CD4-positive, alpha-beta T cell treated with Interferon gamma for 1 hour (primary cell): ENCODE data around the gene TLE4.
A peak's percentile ranks its signal among the peaks of the same experiment; 100 is the strongest.

ENCODE experiments used
- DNase-seq: peaks from one replicate; pipeline ENCODE4 v3.0.0-alpha.2; 2020

Gene TLE4

DNA sequence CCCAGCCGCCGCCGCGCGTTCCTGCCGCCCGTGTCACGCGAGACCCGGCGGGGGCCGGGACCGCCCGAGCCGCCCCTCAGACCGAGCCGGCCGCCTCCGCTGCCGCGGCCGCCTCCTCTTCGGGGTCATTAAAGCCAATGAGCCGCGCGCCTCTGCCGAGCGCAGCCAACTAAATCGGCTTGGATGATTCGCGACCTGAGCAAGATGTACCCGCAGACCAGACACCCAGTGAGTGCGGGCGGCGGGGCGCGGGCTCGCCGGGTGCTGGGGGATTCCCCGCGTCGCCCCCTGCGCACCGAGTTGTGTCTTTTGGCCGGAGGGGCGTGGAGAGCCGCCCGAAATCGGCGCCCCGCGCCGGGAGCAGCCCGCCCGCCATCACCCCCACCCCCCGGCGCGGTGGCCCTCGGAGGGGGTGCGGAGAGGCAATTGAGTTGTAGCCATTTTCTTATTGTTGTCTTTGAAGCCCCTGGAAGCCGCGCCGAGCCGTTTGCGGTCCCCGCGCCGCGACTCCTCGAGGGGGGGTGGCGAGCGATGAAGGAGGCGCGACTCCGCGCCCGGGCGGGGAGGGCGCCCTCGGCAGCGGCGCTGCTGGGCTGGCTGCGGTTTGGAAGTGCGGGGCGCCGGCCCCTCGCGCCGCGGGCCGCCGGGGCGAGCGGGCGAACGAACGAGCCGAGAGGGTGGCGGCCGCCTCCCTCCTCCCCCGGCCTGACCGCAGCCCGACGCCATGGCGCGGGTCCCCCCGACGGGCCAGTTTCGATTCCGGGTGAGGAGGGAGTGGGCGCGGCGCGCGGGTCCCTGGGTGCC is 1.0 kb downstream of the TLE4 start:
- peak; percentile 60 for DNase-seq

DNA sequence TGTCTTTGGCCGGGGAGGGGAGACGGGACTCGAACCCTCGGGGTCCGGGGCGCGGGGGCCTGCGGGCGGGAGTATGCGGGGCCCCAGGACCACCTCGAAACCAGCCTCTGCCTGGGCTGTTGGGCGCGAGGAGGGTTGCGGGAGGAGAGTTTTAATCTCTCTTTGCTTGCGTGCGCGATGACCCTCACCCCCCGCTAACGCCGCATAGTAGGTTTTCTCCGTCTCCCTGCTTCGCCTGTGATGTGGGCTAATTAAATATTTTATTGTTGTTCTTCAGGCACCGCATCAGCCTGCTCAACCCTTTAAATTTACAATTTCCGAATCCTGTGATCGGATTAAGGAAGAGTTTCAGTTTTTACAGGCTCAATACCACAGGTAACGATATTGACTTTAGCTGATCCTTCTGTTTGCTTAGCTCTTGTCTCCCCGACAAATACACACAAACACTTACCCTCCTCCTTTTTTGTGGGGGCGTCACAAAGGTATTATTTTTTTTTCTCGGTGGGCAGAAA is 1.7 kb downstream of the TLE4 start:
- DNase-seq, result no peak

DNA sequence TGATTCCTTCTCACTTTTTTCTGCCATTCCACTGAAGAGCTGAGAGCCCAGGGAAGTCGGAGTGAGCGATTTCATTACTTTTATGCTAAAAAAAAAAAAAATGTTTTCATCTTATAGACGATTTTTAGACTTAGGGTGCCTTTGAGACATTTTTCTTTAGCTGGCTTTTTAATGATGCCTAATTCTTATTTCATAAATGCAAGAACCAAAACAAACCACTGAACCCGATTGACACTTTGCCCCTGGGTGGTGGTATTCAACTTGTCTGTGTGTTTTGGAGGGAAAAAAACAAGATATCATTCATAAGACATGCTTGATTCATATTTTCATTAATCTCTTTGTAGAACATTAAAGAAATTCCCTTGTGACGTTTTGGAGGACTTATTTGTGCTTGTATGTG is 2.4 kb downstream of the TLE4 start:
- no peak for DNase-seq

DNA sequence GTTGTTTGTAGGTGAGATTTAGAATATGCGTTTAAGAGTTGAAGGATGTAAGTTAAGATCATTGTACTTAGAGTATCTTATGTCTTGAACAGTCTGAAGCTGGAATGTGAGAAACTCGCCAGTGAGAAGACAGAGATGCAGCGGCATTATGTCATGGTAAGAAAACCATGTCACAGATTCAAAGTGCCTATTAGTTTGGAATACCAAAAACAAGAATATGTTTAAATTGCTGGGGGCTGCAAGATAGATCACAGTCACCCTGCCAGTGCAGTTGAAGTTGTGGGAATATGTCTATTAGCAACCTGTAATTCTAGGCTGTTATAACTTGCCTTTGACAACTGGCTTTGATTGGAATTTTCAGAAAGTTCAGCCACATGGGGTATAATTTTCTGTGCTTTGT is 3.0 kb downstream of the TLE4 start:
- no peak for DNase-seq

DNA sequence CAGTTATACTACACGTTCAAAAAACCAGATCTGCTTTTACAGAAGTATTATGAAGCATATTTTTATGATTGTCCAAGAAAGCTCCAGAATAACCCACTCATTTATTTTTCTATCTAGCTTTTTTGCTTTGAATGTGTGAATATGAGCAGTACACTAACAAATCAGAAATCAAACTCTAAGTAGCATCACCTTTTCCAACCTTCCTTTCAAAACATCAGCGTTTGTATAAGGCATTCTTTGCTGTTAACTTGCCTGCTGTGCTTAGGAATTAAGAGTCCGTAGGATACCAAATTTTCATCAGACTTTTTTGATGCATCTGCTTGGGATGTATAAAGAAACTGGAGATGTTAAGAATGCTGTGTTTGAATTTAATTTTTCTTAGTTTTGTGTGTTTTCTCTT is 3.8 kb downstream of the TLE4 start:
- no peak for DNase-seq

- DNase-seq, result no peak
Measured at GRCh38 chr9:79577969-79578723, 6.4 kb downstream of the TLE4 start.

DNA sequence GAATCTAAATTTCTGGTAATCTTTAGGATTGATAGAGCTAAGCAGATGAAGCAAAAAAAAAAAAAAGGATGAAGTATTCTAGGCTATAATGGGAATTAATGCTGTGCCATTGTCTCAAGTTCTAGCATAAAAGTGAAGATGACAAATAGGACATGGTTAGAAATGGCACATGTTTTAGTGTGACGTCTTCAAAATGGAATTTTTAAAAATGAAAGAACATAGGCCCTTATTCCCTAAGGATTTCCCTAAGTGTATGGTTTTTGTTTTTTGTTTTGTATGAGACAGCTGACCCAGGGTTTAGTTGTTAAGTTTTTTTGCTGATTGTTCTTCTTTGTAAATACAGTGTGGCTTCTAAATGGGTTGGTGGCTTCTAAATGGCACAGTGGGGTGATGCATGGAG is 7.1 kb downstream of the TLE4 start:
- DNase-seq, result no peak

- no peak for DNase-seq
Measured at GRCh38 chr9:79579624-79580023, 7.9 kb downstream of the TLE4 start.

- no peak for DNase-seq
Measured at GRCh38 chr9:79580055-79580454, 8.3 kb downstream of the TLE4 start.

DNA sequence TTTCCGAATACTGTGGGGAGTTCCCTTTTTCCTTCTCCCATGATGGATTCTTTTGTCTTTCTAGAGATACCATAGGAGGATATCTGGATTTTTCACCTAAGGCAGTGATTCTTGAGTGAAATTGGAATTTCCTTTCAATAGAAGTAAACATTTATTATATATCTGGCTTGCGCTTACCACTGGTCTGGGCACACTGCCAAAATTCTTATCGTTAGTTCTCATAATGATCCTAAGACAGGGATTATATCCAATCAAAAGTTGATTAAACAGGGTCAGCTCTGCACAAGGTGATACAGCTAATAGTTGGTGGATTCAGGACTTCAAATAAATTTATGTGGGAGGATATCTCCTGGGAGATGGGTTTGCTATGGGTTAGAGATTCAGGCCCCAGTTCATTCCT is 9.6 kb downstream of the TLE4 start:
- no peak for DNase-seq

DNA sequence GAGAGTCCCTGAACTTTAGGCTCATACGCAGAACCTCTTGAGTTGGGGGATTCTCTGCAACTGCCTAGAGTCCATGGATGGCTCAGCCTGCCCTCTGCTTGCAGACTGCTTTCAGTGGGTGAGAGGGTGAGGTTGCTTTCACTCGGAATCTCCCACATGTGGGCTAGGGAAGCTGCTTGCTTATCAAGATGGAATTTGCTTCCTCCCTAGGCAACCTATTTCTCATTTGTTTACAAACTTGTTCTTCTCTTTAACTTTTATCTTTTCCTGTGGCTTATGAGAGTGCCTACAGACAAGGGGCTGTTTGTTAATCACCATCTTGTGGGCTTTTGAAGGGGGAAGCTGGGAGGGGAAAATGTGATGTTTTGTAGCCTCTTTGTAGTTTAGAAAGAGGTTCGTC is 10.0 kb downstream of the TLE4 start:
- DNase-seq, result no peak

GRCh38 chr9:79583952-79584654 is 12.3 kb downstream of the TLE4 start:
- DNase-seq, result peak; percentile 62

DNA sequence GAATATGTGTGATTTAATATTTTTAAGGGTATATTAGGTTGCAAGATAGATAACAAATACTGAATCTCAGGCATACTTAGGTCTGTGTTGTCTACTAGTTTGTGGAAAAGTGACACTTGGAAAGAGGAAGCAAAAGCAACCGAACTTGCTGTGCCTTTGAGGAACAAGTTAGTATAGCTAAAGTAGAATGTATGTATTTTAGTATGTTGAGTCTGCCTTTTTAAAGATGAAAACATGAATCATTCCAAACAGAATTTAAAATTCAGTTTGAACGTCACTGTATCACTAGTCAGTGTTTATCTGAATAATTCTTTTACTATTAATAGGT is 12.9 kb downstream of the TLE4 start:
- no peak for DNase-seq

- no peak for DNase-seq
Measured at GRCh38 chr9:79588488-79589223, 16.9 kb downstream of the TLE4 start.

- DNase-seq, result no peak
Measured at GRCh38 chr9:79591458-79591857, 19.7 kb downstream of the TLE4 start.

GRCh38 chr9:79592726-79593493 is 21.1 kb downstream of the TLE4 start:
- no peak for DNase-seq

DNA sequence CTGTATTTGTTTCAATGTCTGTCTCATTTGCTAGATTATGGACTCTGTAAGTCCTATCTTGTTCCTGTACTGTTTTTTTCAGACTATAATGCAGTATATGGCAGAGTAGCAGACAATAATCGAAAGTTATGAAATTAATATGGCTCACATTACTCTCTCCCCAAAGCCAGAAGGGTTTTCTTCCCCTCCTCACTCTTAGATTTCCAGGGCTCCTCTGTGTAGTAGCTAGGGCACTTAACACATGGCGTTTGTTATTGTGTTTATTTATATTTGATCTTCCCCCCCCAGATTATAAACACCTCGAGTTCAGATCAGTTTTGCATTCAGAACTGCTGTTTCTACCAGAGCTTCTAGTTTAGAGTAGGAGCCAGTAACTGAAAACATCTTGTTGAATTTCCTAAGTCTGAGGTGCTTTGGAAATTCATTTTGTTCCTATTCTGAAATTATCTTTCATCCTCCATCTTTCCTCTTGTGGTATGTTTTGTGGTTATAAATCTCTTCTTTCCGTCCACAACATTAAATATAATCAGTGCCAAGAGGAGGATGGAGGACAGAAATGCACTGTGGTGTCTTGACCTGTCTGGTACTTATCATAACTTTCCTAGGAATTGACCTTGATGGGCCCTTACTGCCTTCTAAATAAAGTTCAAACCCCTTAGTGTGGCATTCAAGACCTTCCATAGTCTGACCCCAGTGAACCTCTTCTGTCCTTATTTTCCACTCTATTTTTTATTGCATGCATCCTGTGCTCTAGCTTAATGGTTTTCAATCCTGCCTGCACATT is 27.0 kb downstream of the TLE4 start:
- no peak for DNase-seq

DNA sequence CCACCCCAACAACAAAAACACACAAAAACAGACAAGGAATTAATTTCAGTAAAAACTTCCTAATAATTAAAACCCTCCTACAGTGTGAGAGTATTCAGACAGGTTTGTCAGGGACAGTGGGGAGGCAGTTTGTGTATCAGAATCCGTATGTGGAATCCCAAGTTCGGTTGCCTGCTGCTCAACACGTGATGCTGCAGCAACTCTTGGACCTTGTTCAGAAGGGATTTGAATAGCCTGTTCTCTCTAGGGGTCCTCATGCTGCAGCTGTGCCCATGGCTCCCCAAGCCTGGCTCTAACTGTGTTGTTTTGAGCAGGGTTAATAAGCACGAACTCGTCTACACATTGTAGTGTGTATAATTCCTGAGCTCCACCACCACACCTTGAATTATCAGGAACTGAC is 28.7 kb downstream of the TLE4 start:
- no peak for DNase-seq

- DNase-seq, result no peak
Measured at GRCh38 chr9:79603222-79603920, 31.6 kb downstream of the TLE4 start.

GRCh38 chr9:79604149-79604548 is 32.4 kb downstream of the TLE4 start:
- no peak for DNase-seq
